ENCODE measurements around the gene GINS2.

Gene GINS2

DNA sequence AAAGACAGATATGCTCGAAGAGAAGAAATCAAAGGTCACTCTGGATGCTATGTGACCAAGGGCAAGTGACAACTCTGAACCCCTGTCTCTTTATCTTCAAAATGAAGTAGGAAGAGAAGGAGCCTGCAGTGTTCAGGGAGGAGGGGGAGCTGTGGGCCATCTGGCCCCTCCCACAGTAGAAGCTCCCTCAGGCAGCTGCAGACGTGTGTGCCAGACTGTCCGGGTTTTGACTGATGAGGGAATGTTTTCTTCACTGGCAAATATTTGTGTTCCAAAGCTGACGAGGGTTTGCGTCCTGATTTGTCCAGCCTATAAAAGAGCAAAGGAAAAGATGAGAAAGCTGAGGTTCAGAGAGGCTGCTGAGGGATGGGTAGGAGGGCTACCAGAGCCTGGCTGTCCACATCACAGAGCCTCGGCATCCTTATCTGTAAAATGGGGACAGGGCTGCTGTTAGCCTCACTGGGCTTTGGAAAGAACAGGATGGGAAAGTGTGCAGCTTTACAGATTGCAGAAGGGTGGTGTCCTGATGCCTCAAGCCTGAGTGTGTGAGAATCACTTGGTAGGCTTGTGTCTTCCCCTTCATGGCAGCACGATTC lies 1.8 kb upstream of the GINS2 start:
- DNase-seq (ENCODE audit: low read depth in 1 of 2, low spot score in 1 of 2): no peak

DNA sequence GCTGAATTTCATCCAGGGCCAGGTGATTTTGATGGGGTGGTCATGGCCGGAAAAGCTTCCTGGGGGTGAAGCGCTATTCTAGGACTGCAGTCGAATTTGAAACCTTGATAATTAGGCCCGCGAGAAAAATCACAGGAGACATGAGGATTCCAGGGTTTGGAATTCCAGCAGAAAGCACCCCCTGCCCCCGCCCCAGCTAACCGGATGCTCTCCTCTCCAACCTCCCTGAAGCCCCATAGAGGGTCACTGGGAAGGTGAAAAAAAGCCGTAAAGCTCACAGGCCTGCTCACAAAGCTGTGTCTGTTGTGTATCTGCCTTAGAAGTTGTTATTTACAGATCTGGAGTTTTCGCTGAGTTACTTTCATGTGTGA lies 1.2 kb upstream of the GINS2 start:
- DNase-seq (ENCODE audit: low read depth in 1 of 2, low spot score in 1 of 2): no peak

DNA sequence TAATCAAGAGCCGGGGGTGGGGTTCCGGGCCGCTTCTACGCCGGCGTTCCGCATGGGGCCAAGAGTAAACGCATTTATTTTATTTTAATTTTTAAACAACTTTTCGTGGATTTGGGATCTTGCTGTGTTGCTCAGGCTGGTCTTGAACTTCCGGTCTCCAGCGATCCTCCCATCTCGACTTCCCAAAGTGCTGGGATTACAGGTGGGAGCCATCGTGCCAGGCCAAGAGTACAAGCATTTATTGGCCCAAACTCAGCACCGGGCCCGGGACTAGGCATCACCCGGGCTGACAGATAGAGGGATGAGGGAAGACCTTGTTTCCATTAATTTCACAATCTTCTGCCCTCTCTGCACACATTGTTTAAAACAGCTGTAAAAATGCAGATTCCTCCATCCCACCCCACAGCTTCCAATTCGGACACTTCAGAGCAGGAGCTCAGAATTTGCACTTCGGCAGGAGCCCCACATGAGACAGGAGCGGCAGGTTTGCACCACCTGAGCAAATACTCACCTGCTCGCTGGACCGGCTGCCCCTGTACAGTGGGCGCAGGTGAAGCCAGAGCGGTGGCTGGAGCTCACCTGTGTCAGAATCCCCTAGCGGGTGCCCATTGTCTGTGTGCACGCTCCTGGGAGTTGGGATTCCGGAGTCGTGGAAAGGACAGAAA lies 663 bp upstream of the GINS2 start:
- DNase-seq (ENCODE audit: low read depth in 1 of 2, low spot score in 1 of 2): no peak

DNA sequence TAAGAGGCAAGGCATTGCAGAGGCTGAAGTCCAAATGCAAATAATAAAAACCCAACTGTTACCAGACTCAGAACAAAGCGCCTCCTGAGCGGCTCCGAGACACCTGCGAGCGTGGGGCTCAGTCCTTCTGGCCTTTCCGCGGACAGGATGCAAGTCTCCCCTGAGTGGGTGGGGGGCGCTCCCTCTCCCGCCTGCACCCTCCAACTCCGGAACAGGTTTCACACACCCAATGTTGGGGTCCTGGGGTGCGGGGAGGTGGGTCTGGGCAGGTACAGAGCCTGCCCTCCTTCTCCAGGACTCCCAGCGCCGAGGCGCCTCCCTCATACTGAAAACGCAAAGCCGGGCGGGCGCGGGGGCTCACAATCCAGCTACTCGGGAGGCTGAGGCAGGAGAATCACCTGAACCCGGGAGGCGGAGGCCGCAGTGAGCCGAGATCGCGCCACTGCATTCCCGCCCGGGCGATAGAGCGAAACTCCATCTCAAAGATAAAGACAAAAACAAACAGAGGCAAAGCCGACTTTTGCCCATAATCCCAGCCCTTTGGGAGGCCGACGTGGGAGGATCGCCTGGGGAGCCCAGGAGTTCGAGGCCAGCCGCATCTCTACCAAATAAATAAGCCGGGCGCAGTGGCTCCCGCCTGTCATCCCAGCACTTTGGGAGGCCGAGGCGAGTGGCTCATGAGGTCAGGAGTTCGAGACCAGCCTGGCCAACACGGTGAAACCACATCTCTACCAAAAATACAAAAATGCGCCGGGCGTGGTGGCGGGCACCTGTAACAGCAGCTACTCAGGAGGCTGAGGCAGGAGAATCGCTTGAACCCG lies 893 bp downstream of the GINS2 start:
- DNase-seq (ENCODE audit: low read depth in 1 of 2, low spot score in 1 of 2): no peak

DNA sequence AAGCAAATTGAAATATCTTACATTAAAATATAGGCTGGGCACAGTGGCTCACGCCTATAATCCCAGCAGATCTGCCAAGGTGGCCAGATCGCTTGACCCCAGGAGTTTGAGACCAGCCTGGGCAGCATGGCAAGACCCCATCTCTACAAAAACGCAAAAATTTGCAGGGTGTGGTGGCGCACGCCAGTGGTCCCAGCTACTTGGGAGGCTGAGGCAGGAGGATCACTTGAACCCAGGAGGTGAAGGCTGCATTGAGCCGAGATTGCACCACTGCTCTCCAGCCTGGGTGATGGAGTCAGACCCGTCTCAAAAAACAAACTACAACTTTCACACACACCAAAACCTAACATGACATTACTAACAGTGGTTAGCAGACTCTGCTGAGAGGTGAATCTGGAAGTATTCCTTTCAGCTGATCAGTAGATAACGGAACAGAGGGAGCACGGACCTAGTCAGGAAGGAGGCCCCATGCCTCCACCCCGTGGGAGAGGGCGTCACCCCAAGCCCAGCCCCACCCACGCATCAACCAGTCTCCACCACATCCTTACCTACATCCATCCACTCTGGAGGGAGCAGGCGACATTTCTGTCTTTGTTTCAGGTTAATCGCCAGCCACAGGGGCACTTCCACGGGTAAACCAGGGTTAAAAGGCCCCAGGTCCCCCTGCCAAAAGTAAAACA lies 1.7 kb downstream of the GINS2 start:
- DNase-seq (ENCODE audit: low read depth in 1 of 2, low spot score in 1 of 2): no peak

DNA sequence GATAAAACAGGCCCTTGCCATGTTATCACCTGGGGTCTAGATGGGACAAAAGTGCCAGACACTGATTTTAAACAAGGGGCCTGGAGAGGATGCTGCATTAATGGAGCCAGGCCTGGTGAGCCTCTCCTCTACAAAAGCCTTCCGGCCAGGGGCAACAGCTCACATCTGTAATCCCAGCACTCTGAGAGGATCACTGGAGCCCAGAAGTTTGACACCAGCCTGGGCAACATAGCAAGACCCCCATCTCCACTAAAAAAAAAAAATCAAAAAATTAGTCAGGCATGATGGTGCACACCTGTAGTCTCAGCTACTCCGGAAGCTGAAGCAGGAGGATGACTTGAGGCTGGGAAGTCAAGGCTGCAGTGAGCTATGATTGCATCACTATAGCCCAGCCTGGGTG lies 3.5 kb downstream of the GINS2 start:
- DNase-seq (ENCODE audit: low read depth in 1 of 2, low spot score in 1 of 2): no peak

DNA sequence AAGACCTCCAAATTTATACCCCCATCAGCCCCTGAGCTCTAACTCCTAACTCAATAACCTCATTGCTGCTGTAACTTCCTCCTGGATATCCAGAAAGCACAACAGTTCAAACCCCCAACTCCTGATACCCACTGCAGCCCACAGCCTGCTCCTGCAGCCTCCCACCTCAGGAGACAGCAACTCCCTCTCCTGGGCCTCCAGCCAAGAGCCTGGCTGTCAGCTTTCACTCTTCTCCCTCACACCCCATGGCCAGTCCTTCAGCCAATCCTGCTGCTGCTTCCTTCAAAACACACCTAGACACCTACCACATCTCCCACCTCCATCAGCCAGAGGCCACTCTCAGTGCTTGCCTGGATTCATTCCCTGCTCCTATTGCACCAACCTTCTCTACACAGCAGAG lies 5.4 kb downstream of the GINS2 start:
- DNase-seq (ENCODE audit: low read depth in 1 of 2, low spot score in 1 of 2): no peak

DNA sequence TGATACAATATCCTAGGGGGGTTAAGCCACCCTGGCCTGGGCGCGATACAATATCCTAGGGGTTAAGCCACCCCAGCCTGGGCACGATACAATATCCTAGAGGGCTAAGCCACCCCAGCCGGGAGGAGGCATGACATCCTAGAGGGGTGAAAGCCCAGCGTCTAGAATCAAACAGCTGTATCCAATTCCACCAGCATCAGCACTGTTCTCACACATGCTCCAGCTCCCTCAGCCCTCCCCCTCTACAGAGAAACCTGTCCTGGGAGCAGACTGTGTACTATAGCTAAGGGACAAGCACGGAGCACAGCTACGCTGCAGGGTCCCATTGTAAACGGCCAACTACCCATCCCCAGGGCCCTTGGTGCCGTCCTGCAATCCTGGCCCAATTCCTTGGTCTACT lies 6.2 kb downstream of the GINS2 start:
- no peak for DNase-seq (ENCODE audit: low read depth in 1 of 2, low spot score in 1 of 2)

DNA sequence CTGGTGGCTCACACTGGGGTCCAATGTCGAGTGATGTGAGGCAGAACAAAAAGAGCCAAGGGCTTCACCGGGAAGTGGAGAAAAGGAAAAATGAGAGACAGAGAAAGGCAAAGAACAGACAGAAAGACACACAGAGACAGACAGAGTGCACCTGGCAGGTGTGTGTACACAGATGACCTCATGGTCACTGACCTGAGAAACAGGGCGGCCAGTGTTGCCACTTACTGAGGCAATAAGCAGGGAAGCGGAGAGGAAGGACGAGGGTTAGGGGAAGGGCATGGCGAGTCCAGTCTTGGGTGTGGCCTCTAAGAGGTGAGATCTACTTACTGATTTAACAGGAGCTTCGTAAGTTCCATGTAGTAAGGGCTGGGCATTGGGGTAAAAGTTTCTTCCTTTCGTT lies 7.5 kb downstream of the GINS2 start:
- no peak for DNase-seq (ENCODE audit: low read depth in 1 of 2, low spot score in 1 of 2)

DNA sequence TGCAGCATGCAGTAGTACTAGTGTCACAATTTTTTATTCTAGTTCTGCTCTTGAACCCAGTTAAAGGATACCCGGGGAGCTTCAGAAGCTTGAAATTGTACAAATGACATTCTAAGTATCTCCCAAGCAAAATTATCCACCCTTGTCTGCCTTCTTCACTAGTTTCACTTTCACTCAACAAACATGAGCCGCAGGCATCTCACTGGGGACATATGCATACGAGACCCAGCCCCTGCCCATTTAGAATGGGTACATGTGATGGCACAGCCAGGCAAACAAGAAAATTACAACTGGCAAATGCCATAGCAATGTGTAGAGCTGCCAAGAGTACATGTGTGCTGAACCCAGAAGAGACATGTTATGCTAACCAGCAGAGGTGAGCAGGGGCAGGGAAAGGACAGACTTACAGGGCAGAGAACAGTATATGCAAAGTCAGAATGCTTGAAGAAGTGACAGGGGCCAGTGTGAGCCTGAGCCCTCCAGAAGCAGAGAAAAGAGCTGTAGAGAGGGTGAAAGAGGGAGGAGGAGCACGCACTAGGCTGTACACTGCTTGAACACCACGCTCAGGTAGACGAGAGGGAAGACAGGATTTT lies 8.3 kb downstream of the GINS2 start:
- DNase-seq (ENCODE audit: low read depth in 1 of 2, low spot score in 1 of 2): no peak

DNA sequence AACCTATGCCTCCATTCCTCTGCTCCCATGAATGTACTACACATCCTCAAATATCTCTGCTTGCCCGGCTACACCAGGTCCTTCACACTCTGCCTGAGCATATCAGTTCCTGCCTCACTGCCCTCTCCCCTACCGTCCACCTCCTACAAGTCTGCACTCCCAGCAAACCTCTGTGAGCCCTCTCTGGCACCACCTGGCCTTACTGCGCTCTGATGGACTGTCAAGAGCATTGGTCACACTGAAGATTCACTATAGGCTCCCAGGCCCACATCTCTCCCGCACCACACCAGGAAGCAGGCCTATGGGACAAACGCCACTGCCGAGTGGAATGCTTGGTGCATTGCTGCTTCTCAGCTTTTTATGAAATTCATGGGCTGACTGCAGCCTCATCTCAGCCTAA lies 8.9 kb downstream of the GINS2 start:
- DNase-seq (ENCODE audit: low read depth in 1 of 2, low spot score in 1 of 2): no peak

DNA sequence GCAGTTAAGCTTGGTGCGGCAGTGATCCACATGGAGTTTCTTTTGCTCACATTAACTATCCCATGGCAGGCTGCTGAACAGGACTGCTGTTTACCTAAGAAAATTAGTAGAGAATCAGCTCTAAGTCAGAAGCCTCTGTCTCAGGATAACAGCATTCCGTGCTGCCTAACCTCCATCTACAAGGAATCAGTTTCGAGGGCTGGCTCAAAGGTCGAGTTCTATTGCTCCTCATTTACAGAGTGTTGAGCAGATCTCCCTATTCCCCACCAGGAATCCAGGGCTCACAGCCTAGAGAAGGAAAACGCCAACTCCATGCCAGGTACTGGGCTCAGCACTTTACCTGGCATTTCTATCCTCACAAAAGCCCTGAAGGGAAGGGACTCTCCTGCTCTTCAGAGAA lies 9.9 kb downstream of the GINS2 start:
- DNase-seq (ENCODE audit: low read depth in 1 of 2, low spot score in 1 of 2): no peak

DNA sequence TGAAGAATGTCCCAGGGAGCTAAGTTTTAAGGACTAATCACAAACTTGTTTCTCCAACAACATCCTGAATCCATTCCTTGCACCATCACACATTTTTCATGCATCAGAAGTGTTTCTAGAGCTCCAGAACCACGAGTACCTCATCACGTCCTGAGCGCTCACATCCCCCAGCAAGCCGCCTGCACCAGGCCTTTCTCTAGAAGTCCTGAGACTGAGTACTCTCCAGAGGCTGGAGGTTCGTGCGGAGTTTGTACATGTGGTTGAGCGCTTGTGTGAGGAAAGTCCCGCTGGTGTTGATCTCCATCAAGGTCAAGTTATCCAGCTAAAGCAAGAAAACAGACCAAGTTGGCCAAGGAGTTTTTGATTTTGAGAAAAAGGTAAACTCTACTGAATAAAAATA lies 10.7 kb downstream of the GINS2 start:
- no peak for DNase-seq (ENCODE audit: low read depth in 1 of 2, low spot score in 1 of 2)

DNA sequence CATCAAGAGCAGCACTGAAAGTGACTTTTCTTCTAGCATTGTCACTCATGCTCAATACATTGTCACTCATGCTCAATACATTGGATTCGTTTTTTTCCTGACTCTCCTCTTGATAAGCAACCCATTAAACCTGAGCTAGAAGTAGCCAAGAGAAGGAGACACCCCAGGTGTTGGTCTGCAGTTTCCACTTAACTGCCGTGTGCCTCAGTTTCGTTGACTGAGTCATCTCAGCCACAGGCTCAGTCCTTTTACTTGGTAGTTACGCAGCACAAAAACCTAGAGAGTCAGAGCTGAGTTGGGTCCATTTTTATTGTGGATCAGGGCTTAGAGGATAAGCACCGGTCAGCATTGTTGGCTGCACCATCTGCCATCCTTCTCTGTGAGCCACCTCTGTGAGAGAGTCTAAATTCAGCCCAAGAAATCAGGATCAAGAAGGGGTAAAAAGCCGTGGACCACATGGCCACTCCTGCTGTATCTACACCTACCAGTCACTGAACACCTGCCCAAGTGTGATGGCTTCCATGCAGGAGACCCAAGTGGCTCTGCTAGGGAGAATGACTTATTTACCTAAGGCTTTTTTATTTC lies 11.3 kb downstream of the GINS2 start:
- no peak for DNase-seq (ENCODE audit: low read depth in 1 of 2, low spot score in 1 of 2)

DNA sequence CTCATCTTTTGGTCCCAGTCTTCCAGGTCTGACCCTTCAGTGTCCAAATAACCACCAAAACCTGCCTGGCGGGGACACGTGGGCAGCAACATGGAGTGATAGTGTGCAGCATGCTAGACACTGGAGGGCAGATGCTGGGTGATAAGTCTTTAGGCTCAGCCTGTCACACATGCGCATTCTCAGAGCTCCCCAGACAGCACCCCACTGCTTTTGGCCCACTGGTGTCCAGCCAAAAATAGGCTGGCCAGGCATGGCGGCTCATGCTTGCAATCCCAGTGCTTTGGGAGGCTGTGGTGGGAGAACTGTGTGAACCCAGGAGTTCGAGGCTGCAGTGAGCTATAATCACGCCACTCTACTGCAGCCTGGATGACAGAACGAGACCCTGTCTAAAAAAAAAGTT lies 12.3 kb downstream of the GINS2 start:
- no peak for DNase-seq (ENCODE audit: low read depth in 1 of 2, low spot score in 1 of 2)

DNA sequence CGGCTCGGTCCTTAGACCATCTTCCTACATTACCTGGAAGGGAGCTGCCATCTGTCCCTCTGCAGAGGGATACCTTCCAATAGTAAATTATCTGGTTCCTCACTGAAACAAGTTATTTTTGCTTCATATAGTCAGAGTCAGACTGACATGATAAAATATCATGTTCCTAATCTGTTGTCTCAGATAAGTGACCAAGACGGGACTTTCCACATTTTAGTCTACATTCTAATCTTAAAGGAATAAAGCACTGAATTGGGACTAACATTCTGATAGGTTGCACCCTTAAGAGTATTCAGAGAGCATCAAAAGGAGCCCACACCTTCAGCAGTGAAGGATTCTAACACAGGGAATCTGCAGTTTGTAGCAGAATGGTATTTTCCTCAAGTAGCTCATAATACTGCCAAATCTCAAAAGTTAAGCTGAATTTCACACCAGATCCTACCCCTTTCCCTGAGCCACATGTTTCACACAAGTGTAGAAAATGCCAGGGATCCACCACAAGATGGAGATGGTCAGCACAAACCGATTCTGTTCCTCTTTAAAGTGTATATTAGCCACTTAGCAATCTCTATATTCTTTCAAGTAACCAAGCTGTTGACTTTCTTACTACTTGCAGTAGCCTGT lies 13.4 kb downstream of the GINS2 start:
- no peak for DNase-seq (ENCODE audit: low read depth in 1 of 2, low spot score in 1 of 2)

DNA sequence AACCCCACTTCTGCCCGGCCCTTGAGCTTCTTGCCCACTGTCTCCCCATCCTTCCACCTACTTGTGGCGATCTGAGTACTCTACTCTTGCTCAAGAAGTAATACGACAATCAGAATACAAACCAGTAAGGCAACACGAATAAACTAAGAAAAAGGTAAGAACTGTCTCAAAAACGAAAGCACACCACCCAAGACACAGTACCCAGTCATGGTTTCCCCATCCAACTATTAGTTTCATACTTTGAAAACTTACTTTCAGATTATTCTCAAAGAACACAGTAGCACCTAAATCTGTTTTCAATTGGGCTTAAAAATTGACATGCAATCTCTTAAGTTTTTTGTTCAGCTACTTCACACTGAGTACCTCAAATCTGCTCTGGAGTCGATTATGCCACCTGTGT lies 13.9 kb downstream of the GINS2 start:
- no peak for DNase-seq (ENCODE audit: low read depth in 1 of 2, low spot score in 1 of 2)

DNA sequence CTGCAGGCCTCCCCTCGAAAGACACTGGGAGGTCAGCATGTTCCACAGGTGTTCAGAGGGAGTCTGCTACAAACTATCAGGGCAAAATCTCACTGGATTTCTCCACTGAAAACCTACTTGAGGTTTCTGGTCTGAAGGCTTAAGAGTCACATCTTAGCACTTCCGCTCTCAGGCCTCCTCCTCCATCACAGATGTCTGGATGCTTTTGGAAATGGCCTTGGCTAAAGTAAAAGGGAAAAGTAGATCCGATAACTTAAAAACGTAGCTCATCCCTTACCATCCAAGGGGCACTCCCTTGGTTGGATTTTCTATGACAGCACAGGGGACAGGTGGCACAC lies 14.4 kb downstream of the GINS2 start:
- no peak for DNase-seq (ENCODE audit: low read depth in 1 of 2, low spot score in 1 of 2)

DNA sequence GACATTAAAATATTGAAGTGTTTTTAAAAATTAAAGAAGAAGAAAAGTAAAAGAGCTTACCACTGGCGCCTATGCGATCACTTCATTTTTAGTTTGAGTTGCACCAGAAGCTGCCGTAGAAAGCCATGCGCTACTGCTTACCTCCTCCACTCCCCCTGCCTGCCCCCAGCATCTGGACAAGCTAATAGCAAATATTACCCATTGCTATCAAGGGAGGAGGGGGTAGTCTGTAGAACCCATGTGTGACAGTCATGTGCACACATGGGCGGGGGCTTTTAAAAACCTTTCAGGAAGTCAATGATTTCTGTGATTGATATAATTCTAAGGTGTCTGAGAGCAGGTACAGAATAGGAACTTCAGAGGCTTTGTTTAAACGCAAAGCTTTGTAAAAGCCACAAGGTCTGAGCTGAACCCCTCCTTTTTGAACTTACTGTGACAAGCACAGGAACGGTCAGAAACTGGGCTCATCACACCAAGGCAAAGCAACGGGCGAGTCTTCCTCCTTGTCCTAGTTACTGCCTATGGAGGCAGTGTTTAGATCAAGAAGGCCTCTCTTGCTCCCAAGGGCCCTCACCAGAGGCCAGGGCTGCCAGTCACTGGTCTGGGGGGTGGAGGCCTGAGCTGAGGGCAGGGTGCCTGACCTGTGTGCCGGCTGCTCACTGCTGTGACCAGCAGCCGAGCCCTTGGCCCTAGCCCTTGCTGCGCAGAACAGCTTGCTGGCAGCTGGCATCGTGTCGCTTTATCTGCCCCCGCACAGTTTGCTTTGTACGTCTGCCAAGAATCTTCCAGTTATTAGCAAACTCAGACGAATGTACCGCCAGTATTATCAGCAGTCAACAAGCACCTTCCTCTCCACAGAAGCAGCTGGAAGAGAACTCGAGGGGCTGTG lies 15.0 kb downstream of the GINS2 start:
- DNase-seq (ENCODE audit: low read depth in 1 of 2, low spot score in 1 of 2): no peak

DNA sequence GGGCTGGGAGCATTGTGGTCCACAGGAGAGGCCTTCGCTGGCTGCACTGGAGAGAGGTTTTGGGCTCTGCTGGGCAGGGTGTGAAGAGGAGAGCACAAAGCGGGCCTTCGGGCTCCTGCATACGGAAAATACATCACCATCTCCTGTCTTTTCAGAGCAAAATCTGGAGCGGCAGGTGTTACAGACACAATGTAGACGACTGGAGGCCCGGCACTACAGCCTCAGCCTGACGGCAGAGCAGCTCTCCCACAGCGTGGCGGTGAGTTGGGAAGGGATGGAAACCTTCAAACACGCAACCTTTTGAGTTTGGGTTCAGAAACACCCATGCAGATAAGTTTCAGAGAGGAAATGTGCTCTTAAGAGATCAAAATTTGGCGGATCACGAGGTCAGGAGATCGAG lies 17.9 kb downstream of the GINS2 start:
- no peak for DNase-seq (ENCODE audit: low read depth in 1 of 2, low spot score in 1 of 2)
